ENCODE results near the gene LRRC32.

Gene LRRC32

GRCh38 chr11:76716268-76716667 is 45.7 kb upstream of the LRRC32 start:
- ChIA-PET POLR2A (no interaction called here), CTCF (interaction anchor here (1.2 kb wide), 1 partner anchor 18 kb away, joined by 10 read pairs; no protein-coding TSS in a partner anchor)
- no peak for DNase-seq (ENCODE audit: extremely low spot score)
- TF ChIP-seq NFRKB (IDR thresholded peaks at IDR 0.05) (no peak), PKNOX1 (IDR thresholded peaks at IDR 0.05) (no peak), L3MBTL2 (conservative IDR thresholded peaks at IDR 0.05) (no peak), FOXK2 (IDR thresholded peaks at IDR 0.05) (no peak), LEF1 (IDR thresholded peaks at IDR 0.05; ENCODE audit: borderline replicate concordance) (no peak), TARDBP (IDR thresholded peaks at IDR 0.05) (no peak), ELF4 (IDR thresholded peaks at IDR 0.05) (no peak), ARNT (IDR thresholded peaks at IDR 0.05) (no peak), SUZ12 (IDR thresholded peaks at IDR 0.05) (no peak)

- CTCF ChIA-PET = interaction anchor here (1.0 kb wide), 1 partner anchor 9 kb away, joined by 4 read pairs; no protein-coding TSS in a partner anchor
- POLR2A ChIA-PET = no interaction called here
- no peak for DNase-seq (ENCODE audit: extremely low spot score)
- TF ChIP-seq TARDBP (IDR thresholded peaks at IDR 0.05) = no peak
Measured at GRCh38 chr11:76714493-76714892, 43.9 kb upstream of the LRRC32 start.

DNA sequence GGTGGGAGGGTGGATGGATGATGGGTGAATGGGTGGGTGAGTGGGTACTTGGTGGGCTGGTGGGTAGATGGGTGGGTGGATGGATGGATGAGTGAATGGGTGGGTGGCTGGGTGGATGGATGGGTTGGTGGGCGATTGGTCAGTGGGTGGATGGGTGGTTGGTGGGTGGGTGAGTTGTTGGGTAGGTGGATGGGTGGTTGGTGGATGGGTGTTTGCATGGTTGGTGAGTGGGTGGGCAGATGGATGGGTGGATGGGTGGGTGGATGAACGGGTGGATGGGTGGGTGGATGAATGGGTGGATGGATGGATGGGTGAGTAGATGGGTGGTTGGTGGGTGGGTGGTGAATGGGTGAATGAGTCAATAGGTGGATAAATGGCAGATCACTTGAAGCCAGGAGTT is 43.0 kb upstream of the LRRC32 start:
- POLR2A ChIA-PET = no interaction called here
- TF ChIP-seq BHLHE40 (IDR thresholded peaks at IDR 0.05; ENCODE audit: borderline replicate concordance) = no peak
- no peak for DNase-seq (ENCODE audit: extremely low spot score)
- CTCF ChIA-PET = interaction anchor here (1.0 kb wide), 1 partner anchor 10 kb away, joined by 4 read pairs; no protein-coding TSS in a partner anchor

GRCh38 chr11:76712125-76712524 is 41.6 kb upstream of the LRRC32 start:
- CTCF ChIA-PET = no interaction called here
- TF ChIP-seq CTBP1 (IDR thresholded peaks at IDR 0.05; ENCODE audit: borderline replicate concordance) (no peak), L3MBTL2 (conservative IDR thresholded peaks at IDR 0.05) (no peak), NFRKB (IDR thresholded peaks at IDR 0.05) (no peak), SUZ12 (IDR thresholded peaks at IDR 0.05) (no peak), LEF1 (IDR thresholded peaks at IDR 0.05; ENCODE audit: borderline replicate concordance) (no peak), FOXM1 (IDR thresholded peaks at IDR 0.05; ENCODE audit: borderline replicate concordance) (no peak)
- POLR2A ChIA-PET = no interaction called here
- no peak for DNase-seq (ENCODE audit: extremely low spot score)

DNA sequence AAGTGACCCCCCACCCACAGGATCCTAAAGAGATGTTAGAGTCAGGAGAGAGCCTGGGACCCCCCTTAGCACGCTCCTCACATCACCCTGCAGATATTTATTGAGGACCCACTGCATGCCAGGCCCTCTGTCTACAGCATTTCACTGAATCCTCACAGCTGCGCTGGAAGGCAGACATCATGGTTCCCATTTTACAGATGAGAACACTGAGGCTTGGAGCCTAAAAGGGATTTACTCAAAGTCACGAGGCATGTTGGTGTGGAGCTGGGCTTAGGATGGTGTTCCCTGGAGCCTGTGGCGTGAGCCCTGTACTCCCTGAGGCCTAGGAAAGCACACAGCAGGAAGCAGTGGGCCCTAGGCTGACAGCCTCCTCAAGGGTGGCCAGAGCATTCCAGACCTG is 39.2 kb upstream of the LRRC32 start:
- POLR2A ChIA-PET = no interaction called here
- no peak for DNase-seq (ENCODE audit: extremely low spot score)
- CTCF ChIA-PET = no interaction called here
- TF ChIP-seq ARNT (IDR thresholded peaks at IDR 0.05) (no peak), HDGF (IDR thresholded peaks at IDR 0.05; ENCODE audit: borderline replicate concordance) (no peak), FOXA1 (IDR thresholded peaks at IDR 0.05) (no peak)

DNA sequence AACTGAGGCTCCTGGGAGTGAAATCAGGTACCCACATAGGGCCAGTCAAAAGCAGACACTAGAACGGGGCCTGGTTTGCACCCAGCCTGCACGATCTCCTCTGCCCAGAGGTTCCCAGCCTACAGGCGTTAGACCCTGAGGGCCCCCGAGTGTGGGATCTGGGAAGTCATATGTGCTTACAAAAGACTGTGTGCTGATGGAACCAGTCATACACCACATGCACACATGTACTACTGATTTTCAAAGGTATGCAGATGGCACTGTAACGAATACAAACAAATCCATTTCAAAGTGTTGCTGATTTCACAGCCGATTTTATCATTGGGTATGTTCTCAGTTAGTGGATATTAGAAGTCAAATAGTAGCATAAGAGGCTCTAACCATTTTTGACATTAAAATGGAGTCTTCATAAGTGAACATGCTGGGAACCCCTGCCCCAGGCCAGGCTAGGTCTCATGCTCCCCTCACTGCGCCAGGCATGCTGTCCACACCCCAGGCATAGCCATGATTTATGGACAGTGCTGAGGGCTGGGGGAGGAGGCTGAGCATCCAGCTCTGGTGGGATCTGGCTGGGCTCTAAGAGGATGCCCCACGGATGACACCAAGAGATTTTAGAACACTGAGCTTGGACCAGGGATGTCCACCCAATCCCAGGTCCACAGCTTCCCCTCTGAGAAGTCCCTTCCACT is 38.6 kb upstream of the LRRC32 start:
- no peak for DNase-seq (ENCODE audit: extremely low spot score)
- CTCF ChIA-PET = no interaction called here
- TF ChIP-seq NFRKB (IDR thresholded peaks at IDR 0.05) = no peak
- TF ChIP-seq FOXA1 (IDR thresholded peaks at IDR 0.05) = no peak
- TF ChIP-seq FOXM1 (IDR thresholded peaks at IDR 0.05; ENCODE audit: borderline replicate concordance) = no peak
- no peak for TF ChIP-seq ZNF384 (IDR thresholded peaks at IDR 0.05)
- no peak for TF ChIP-seq SP1 (IDR thresholded peaks at IDR 0.05)
- TF ChIP-seq BHLHE40 (IDR thresholded peaks at IDR 0.05; ENCODE audit: borderline replicate concordance) = no peak
- no peak for TF ChIP-seq TARDBP (IDR thresholded peaks at IDR 0.05)
- TF ChIP-seq SUZ12 (IDR thresholded peaks at IDR 0.05) = no peak
- TF ChIP-seq FOXK2 (IDR thresholded peaks at IDR 0.05) = no peak
- no peak for TF ChIP-seq CTBP1 (IDR thresholded peaks at IDR 0.05; ENCODE audit: borderline replicate concordance)
- no peak for TF ChIP-seq HDGF (IDR thresholded peaks at IDR 0.05; ENCODE audit: borderline replicate concordance)
- TF ChIP-seq PKNOX1 (IDR thresholded peaks at IDR 0.05) = no peak
- no peak for TF ChIP-seq ELF4 (IDR thresholded peaks at IDR 0.05)
- no peak for TF ChIP-seq ARNT (IDR thresholded peaks at IDR 0.05)
- TF ChIP-seq L3MBTL2 (conservative IDR thresholded peaks at IDR 0.05) = no peak
- TF ChIP-seq LEF1 (IDR thresholded peaks at IDR 0.05; ENCODE audit: borderline replicate concordance) = no peak
- POLR2A ChIA-PET = no interaction called here

- ChIA-PET CTCF (interaction anchor here (1.4 kb wide), 1 partner anchor 14 kb away, joined by 4 read pairs; no protein-coding TSS in a partner anchor), POLR2A (no interaction called here)
- no peak for TF ChIP-seq TARDBP (IDR thresholded peaks at IDR 0.05)
- no peak for TF ChIP-seq FOXA1 (IDR thresholded peaks at IDR 0.05)
- no peak for TF ChIP-seq HDGF (IDR thresholded peaks at IDR 0.05; ENCODE audit: borderline replicate concordance)
- TF ChIP-seq SP1 (IDR thresholded peaks at IDR 0.05) = no peak
- TF ChIP-seq FOXK2 (IDR thresholded peaks at IDR 0.05) = no peak
- TF ChIP-seq CTBP1 (IDR thresholded peaks at IDR 0.05; ENCODE audit: borderline replicate concordance) = no peak
- TF ChIP-seq ARNT (IDR thresholded peaks at IDR 0.05) = no peak
- TF ChIP-seq PKNOX1 (IDR thresholded peaks at IDR 0.05) = no peak
- TF ChIP-seq NFRKB (IDR thresholded peaks at IDR 0.05) = no peak
- TF ChIP-seq ELF4 (IDR thresholded peaks at IDR 0.05) = no peak
- TF ChIP-seq LEF1 (IDR thresholded peaks at IDR 0.05; ENCODE audit: borderline replicate concordance) = no peak
- TF ChIP-seq FOXM1 (IDR thresholded peaks at IDR 0.05; ENCODE audit: borderline replicate concordance) = no peak
- no peak for TF ChIP-seq L3MBTL2 (conservative IDR thresholded peaks at IDR 0.05)
- TF ChIP-seq BHLHE40 (IDR thresholded peaks at IDR 0.05; ENCODE audit: borderline replicate concordance) = no peak
- TF ChIP-seq ZNF384 (IDR thresholded peaks at IDR 0.05) = no peak
- TF ChIP-seq SUZ12 (IDR thresholded peaks at IDR 0.05) = no peak
- DNase-seq (ENCODE audit: extremely low spot score) = no peak
Measured at GRCh38 chr11:76707293-76707825, 36.8 kb upstream of the LRRC32 start.

Data from HEK293T (cell line).